ENCODE data around the gene TMPRSS11A.

Gene TMPRSS11A

GRCh38 chr4:67886281-67886680, 77.0 kb downstream of the TMPRSS11A start:
- Histone ChIP-seq H3K27ac (ENCODE audit: low read depth, low read length) (no peak overlapping the region), H3K79me2 (ENCODE audit: control insufficient read depth, low read length) (no peaks in the 10 kb centered on the region), H4K20me1 (ENCODE audit: control insufficient read depth, insufficient read depth, low read depth, low read length) (no peaks in the 10 kb centered on the region), H3K4me3 (ENCODE audit: low read length) (no peak overlapping the region), H3K9me3 (ENCODE audit: control insufficient read depth, insufficient read depth, low read length) (no peaks in the 10 kb centered on the region), H3K36me3 (ENCODE audit: control insufficient read depth, low read length) (no peaks in the 10 kb centered on the region), H3K27me3 (ENCODE audit: control insufficient read depth, low read length) (no peaks in the 10 kb centered on the region), H3K4me1 (ENCODE audit: control insufficient read depth, low read length) (no peaks in the 10 kb centered on the region), H3K9me2 (replicated peaks; ENCODE audit: control insufficient read depth, low read length) (no peaks in the 10 kb centered on the region), H3K4me2 (ENCODE audit: low read length) (no peak overlapping the region), H3F3A (ENCODE audit: control insufficient read depth, insufficient read depth) (no peaks in the 10 kb centered on the region)
- TF ChIP-seq CTCF (IDR thresholded peaks at IDR 0.05; ENCODE audit: low read depth, low read length, poor library complexity, severe bottlenecking) (no peak), EZH2phosphoT487 (IDR thresholded peaks at IDR 0.05; ENCODE audit: borderline replicate concordance, low read length) (no peak)

DNA sequence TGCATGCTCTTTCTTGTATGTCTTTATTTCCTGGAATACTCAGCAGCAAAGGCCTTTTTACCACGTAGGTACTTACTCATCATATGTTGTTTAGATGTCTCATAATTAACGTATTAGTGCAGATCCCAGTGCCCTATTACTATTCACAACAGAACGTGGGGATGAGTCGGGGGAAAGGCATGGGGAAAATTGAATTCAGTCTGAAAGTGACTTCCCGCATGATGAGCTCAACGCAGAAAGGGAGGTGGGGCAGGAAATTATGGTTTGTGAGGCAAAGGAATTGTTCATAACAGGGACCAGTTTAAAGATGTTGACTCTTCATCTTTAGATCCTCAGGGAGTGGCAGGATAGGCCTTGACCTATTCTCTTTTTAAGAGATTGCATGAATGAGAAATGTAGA, 77.5 kb downstream of the TMPRSS11A start:
- Histone ChIP-seq H3K9me3 (ENCODE audit: control insufficient read depth, insufficient read depth, low read length) (no peaks in the 10 kb centered on the region), H4K20me1 (ENCODE audit: control insufficient read depth, insufficient read depth, low read depth, low read length) (no peaks in the 10 kb centered on the region), H3K79me2 (ENCODE audit: control insufficient read depth, low read length) (no peaks in the 10 kb centered on the region), H3K36me3 (ENCODE audit: control insufficient read depth, low read length) (no peaks in the 10 kb centered on the region), H3K9me2 (replicated peaks; ENCODE audit: control insufficient read depth, low read length) (no peaks in the 10 kb centered on the region), H3K27me3 (ENCODE audit: control insufficient read depth, low read length) (no peaks in the 10 kb centered on the region), H3K4me2 (ENCODE audit: low read length) (no peak overlapping the region), H3F3A (ENCODE audit: control insufficient read depth, insufficient read depth) (no peaks in the 10 kb centered on the region), H3K4me3 (ENCODE audit: low read length) (no peak overlapping the region), H3K27ac (ENCODE audit: low read depth, low read length) (no peak overlapping the region), H3K4me1 (ENCODE audit: control insufficient read depth, low read length) (no peaks in the 10 kb centered on the region)
- TF ChIP-seq EZH2phosphoT487 (IDR thresholded peaks at IDR 0.05; ENCODE audit: borderline replicate concordance, low read length): no peak
- TF ChIP-seq CTCF (IDR thresholded peaks at IDR 0.05; ENCODE audit: low read depth, low read length, poor library complexity, severe bottlenecking): no peak

- Histone ChIP-seq H3K27ac (ENCODE audit: low read depth, low read length) (no peak overlapping the region), H3K9me3 (ENCODE audit: control insufficient read depth, insufficient read depth, low read length) (no peaks in the 10 kb centered on the region), H3K4me2 (ENCODE audit: low read length) (no peak overlapping the region), H3K79me2 (ENCODE audit: control insufficient read depth, low read length) (no peaks in the 10 kb centered on the region), H3K36me3 (ENCODE audit: control insufficient read depth, low read length) (no peaks in the 10 kb centered on the region), H4K20me1 (ENCODE audit: control insufficient read depth, insufficient read depth, low read depth, low read length) (no peaks in the 10 kb centered on the region), H3K4me3 (ENCODE audit: low read length) (no peak overlapping the region), H3F3A (ENCODE audit: control insufficient read depth, insufficient read depth) (no peaks in the 10 kb centered on the region), H3K9me2 (replicated peaks; ENCODE audit: control insufficient read depth, low read length) (no peaks in the 10 kb centered on the region), H3K4me1 (ENCODE audit: control insufficient read depth, low read length) (no peaks in the 10 kb centered on the region), H3K27me3 (ENCODE audit: control insufficient read depth, low read length) (no peaks in the 10 kb centered on the region)
- TF ChIP-seq CTCF (IDR thresholded peaks at IDR 0.05; ENCODE audit: low read depth, low read length, poor library complexity, severe bottlenecking) (no peak), EZH2phosphoT487 (IDR thresholded peaks at IDR 0.05; ENCODE audit: borderline replicate concordance, low read length) (no peak)
Observed at GRCh38 chr4:67884701-67885100, 78.6 kb downstream of the TMPRSS11A start.

GRCh38 chr4:67883902-67884301, 79.4 kb downstream of the TMPRSS11A start, which contains the start of gene TMPRSS11D:
Gene TMPRSS11D, minus strand, starts transcription at chr4:67884002. Its CDS starts 69 bp downstream, at chr4:67883933.
- no peak within 1 kb of the TSS for H3K4me2 ChIP-seq (ENCODE audit: low read length)
- H4K20me1 ChIP-seq (ENCODE audit: control insufficient read depth, insufficient read depth, low read depth, low read length): no peaks in the 10 kb centered on the region
- H3K4me3 ChIP-seq (ENCODE audit: low read length): no peak within 1 kb of the TSS
- no peaks in the 10 kb centered on the region for H3F3A ChIP-seq (ENCODE audit: control insufficient read depth, insufficient read depth)
- H3K79me2 ChIP-seq (ENCODE audit: control insufficient read depth, low read length): no peaks in the 10 kb centered on the region
- H3K9me3 ChIP-seq (ENCODE audit: control insufficient read depth, insufficient read depth, low read length): no peaks in the 10 kb centered on the region
- no peaks in the 10 kb centered on the region for H3K27me3 ChIP-seq (ENCODE audit: control insufficient read depth, low read length)
- no peaks in the 10 kb centered on the region for H3K4me1 ChIP-seq (ENCODE audit: control insufficient read depth, low read length)
- H3K27ac ChIP-seq (ENCODE audit: low read depth, low read length): no peak within 1 kb of the TSS
- TF ChIP-seq CTCF (IDR thresholded peaks at IDR 0.05; ENCODE audit: low read depth, low read length, poor library complexity, severe bottlenecking): no peak
- H3K9me2 ChIP-seq (replicated peaks; ENCODE audit: control insufficient read depth, low read length): no peaks in the 10 kb centered on the region
- no peaks in the 10 kb centered on the region for H3K36me3 ChIP-seq (ENCODE audit: control insufficient read depth, low read length)
